SHP77 (cell line): ENCODE measurements around the gene LIPC.

Experiments used
- DNase-seq, 2 experiments: peaks; one replicate each; lab custom pipeline; 2025; lab: John Stamatoyannopoulos, UW

LIPC gene

DNA sequence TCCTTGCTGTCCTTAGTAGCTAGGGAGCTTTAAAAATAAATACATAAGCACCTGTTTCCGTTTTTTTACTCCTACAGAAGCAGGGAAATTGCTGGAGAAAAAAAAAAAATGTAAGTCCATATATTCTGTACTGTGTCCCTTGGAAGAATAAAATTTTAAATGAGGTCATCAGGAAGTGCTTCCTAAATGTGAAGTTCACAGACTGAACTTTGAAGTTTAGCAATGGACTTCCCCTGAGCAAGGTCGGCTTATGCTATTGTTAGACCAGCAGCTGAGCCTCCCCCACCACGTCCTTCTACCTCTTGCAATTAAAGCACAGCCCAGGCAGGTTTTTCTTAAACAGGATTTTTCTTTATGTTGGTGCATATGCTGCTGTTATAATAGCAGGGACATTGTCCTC lies 26.3 kb downstream of the LIPC start:
- DNase-seq, result no peak

DNA sequence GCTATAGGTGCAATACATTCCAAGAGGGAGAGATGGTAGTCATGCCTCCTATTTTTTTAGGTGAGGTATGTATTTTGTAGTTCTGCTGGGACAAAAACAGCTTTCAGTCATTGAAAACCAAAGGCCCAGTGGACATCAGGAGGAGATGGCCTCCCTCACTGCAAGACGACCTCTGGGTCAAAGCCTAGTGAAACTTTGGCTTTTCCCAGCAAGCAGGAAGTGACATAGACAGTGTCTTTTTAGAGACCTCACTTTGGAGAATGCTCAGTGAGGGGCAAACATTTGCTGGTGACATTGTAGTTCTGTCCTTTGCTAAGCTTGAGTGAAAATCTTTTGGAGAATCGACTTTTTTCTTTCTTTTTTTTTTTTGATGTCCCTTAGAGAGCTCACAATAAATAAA lies 27.3 kb downstream of the LIPC start:
- no peak for DNase-seq

DNA sequence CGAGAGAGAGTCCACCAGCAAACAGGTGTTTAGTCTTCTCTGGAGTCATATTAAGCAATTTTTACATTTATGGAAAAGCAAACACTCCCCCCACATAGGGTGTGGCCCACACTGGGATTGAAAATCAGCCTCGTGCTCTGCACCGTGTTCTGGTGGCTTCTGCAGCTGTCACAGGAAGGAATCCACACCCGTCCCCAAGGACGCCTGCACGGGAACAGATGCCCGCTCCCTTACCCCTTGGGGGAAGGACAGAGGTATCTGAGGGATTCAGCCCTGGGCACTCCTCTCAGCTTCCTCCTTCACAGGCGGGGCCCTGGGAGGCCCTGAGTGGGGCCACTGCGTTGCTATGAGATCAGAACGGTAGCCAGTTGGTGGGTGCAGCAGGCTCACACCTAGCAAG lies 27.8 kb downstream of the LIPC start:
- DNase-seq, result no peak

DNA sequence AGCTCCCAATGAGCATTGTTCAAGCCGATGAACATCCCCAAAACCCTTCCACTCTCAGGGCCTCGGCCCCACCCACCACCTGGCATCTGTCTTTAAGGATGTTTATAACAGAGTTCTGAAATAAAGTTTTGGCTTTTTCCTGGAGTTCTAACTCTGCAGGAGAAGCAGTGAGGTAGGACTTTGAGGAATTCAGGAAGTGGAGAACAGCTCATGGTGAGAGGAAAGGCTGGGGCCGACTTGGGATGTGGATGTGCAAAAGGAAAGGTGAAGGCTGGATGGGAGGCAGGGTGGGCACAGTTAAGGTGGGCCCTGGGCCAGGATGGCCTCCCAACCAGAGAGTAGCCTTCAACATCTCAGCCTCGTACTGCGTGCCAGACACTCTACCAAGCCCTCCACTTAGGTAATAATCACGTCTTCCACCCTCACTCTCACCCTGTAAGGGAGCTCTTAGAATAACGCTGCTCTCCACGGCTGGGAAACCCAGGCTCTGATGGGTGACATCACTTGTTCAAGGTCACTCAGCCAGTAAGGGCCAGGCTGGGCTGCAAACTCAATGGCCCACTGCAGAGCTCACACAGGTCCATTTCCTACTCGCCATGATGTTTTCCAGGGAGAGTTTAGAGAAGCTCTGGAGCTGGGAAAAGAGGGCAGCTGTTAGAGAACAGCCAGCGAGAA lies 28.5 kb downstream of the LIPC start:
- no peak for DNase-seq

DNA sequence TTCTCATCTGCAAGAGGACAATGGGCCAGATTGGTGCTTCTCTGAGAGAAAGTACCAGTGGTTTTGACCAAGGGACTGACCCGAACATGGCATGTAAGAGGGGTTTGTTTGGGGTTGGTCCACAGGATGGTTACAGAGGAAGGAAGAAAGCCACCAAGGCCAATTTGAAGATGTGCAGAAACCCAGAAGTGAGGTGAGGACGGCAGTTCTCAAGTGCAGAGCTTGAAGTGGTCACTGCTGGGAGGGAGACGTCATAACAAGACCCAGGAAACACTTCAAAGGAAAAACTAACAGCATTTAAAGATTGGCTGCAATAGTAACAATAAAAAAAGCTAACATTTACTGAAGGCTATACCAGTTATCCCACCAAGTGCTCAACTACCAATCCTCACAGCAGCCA lies 29.1 kb downstream of the LIPC start:
- no peak for DNase-seq

DNA sequence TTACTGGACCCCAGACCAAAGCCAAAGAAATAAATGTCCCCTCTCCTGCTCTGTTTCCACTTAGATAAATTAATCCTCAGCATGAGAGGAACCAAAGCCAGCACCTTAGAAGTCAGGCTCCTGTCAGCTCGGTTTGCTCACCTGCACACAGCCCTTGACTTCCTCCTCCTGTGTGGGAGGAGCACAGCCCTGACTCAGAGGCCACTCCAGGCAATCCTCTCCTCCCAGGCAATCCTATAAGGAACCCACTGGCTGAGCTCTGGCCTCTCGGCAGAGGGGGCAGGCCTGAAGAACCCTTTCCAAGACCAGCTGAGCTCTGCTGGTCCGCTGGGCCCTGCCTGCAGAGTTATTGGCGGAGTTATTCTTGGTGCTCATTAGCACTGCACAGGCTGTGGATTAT lies 30.8 kb downstream of the LIPC start:
- no peak for DNase-seq

DNA sequence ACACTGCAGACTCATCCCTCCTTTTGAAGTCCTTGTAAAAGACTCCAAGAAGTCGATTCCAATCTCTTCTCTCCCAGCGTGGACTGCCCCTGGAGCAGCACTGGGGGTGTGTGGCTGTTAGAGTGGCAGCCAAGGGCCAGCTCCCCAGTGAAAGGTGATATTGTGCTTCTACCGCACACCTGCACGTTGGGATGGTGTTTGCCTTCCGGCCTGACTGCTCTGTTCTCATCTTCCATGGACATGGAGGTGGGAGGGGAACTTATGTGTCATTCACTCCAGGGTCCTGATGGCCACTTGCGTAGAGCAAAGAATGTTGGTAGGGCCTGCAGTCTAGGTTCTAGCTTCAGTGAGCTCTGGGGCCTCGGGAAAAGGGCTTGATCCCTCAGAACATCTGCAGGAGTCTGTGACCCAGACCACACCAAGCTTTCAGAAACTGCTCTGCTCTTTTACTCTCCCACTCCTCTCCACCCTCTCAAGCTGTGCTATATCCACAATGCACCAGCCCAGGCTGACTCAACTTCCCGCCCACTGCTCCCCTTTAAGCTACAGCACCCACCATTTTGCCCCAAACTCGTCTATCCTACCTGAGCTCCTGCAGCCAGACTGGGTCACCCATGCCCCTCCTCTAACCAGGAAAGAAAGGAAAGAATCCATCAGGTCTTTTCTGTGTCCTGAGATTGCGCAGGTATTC lies 31.3 kb downstream of the LIPC start:
- DNase-seq, result no peak

DNA sequence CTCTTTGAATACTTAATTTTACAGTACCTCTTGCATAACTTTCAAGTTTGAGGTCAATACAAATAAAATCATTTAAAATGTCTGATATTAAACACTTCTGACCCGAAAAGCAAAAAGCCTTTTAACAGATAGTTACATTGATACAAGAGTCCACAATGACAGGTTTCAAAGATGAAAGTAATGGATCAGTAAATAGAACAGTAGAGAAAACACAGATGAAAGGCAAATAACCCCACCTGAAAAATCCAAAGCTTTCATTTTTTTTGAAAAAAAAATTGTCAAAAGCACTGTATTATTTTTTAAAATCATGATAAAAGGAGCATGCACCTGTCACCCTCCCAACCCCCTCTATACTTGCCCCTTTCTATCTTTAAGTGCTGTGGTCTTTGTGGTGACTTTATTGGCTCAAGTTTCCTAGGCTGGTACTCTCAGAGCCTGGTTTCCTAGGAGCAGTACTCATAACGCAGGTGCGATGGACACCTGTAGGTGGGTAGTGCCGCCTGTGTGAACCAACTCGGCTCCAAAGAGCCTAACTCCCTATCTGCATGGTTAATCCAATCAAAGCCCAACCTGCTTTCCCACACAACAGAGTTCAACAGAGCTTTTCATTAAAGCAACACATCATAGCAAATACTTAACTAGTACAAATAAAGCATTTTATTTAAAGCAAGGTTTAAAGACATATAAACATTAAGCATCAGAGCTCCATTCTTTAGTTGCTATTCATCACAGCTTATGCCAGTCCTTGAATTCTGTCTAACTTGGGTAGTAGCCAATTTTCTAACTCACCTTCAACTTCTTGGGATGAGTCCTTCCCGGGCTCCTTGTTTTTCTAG lies 32.2 kb downstream of the LIPC start:
- no peak for DNase-seq

DNA sequence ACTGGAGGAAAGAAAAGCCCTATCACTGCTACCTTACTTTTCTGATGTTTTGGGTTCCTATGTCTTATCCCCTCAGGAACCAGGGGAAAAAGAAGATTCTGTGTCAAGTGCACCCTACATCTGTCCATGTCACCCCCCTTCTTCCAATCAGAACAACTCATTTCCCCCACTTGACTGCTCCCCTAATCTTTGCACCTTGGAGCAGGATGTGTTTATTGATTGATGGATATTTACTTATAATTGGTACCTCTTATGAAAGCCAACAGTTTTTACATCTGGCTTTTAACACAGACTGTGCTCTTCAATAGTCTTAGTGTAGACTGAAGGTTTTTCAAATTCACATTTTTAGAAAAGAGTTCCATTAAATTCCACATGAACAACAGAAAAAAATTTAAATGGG lies 33.3 kb downstream of the LIPC start:
- DNase-seq, result no peak

DNA sequence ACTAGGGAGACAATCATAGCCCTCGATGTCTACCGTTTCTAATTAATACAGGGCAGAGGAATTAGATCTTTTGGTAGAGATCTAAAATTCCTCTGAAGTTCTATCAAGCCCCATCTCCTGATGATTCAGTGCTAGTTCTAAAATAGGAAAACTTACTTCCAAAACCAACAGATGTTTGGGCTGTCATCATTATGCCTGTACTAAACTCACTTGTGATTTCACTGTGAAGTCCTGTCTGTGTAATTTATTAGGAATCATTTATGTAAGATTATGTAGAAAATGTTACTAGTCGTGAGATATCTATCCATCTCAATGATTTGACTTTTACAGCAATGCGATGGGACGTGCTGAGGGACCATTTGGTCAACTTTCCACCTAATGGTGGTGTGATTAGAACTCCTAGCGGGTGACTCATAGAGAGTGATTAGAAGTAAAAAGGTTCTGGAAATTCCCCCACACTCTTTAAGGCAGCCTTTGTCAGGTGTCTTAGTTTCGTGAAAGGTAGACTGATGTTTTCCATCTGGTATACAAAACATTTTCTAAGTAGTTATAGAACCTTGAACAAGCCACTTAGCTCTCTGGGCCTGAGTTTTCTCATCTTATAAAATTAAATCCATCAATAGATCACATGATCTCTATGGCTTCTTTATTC lies 34.2 kb downstream of the LIPC start:
- DNase-seq, result no peak

DNA sequence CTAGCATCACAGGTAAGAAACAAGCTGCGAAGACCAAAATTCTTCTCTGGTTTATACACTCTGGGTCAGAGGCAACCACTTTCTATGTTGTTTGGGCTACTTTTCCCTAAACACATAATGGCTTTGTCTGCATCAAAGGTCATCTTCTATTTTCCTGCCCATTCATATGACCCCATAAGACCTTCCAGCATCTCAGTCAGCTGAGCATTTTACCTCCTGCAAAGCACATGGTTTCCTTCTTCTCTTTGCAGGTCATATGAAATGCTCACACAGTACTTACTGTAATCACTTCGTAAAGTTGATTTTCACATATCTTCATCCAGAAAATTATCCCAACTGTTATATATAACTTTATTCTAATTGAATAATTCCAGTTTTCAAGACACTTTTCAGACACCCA lies 34.8 kb downstream of the LIPC start:
- DNase-seq, result no peak

DNA sequence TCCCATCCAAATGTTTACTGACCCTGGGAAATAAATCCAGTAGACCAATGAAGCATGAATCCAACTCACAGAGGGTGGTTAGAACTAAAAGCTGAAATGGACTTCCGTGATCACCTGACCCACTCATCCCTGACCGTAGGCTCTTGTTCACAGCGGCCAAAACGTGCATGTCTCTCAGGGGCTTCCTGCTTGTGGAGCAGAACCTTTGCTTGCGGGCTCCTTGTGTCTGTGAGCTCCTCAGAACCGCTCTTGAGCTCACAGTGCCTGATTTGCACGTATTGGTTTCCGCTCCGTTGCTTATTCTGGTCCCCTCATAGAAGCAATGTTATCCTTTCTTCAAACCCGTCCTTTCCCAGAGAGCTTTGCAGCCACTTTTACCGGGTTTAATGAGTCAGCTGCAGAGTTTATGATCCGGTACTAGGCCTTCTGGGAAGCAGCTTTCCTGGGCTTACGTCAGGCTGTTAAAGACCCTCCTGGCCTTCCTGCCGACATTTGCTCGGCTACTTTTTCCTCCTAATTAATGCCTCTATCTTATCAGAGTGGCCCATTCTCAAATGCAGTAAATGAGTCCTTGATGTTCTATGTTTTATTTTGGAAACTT lies 35.4 kb downstream of the LIPC start:
- peak; percentile 91 to 96 for DNase-seq

DNA sequence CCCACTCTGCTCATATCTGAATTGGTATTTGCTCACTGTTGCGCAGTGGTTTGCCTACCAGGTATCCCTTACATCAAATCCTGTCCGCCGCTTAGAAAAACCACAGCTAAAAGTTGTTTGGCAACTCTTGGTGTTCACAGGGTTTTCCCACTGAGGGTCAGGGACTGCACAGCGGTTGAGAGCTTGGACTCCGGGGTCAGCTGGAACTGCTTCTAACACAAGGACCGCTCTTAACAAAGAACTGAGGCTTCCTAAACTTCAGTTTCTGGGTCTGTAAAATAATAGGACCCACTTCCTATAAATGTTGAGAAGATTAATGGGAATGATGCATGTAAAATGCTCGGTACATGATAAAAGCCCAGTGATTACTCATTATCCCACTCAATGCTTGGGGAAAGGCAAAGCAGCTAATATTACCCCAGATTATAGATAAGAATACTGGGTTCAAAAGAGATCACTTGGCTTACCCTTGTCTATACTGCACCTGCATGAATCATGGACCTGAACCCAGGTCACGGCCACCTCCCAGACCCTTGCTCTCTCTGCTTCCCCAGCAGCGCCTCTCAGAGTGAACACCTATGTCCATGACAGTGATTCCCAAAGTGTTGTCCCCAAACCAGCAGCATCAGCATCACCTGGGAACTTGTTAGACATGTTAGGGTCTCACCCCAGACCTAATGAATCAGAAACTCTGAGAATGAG lies 36.1 kb downstream of the LIPC start:
- peak in 1 of 2 experiments; percentile 50 for DNase-seq

DNA sequence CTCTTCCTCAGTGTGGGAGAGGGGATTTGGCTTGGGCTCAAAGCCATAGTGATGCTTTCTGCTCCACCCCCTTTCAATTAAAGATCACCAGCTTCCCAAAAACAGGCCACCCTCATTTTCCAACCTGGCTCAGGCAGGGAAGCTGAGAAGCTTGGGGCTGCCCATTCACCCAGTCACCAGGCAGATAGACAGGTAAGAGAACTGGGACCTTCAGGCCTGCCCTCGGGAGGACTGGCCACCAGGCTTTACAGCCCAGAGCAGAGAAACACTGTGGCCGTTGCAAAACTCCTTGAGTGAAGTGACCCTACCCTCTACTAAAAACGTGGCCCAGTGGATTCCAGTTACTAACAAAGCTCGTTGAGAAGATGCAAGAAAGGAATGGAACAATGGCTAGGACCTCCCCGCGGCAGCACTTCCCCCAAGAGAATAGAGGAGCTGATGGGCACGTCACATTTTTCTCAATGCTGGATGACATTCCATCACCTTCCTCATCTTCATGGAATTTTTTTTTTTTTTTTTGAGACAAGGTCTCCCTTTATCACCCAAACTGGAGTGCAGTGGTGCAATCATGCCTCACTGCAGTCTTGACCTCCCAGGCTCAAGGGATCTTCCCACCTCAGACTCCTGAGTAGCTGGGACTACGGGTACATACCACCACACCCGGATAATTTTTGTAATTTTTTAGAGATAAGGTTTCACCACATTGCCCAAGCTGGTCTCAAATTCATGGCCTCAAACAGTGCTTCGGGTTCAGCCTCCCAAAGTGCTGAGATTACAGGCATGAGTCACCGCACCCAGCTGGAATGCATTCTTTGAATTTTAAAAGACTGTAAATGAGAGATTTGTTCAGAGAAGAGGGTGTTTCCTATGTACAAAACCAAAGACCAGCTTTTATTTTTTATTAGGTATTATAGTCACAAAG lies 37.9 kb downstream of the LIPC start:
- DNase-seq, result no peak

DNA sequence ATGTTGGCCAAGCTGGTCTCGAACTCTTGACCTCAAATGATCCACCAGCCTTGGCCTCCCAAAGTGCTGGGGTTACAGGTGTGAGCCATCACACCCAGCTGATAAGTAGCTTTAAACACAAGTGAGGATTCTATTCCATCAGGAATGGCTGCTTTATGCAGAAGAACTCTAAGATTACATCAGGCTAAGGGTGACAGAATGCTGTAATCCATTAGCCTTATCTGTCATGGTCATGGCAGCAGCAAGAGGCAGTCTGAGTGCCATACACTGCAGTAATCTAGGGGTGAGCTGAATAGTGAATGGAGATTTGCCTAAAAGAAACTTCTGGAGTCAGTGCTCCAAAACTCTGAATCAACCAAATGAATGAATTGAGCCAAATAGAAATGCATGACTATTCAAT lies 39.6 kb downstream of the LIPC start:
- DNase-seq, result no peak

DNA sequence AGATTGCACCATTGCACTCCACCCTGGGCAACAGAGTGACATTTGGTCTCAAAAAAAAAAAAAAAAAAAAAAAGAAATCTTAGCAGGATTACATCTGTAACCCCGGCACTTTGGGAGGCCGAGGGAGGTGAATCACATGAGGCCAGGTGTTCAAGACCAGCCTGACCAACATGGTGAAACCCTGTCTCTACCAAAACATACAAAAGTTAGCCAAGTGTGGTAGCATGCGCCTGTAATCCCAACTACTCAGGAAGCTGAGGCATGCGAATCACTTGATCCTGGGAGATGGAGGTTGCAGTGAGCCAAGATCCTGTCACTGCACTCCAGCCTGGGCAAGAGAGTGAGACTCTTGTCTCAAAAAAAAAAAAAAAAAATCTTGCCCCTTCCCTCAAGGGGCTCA lies 40.4 kb downstream of the LIPC start:
- DNase-seq, result no peak

DNA sequence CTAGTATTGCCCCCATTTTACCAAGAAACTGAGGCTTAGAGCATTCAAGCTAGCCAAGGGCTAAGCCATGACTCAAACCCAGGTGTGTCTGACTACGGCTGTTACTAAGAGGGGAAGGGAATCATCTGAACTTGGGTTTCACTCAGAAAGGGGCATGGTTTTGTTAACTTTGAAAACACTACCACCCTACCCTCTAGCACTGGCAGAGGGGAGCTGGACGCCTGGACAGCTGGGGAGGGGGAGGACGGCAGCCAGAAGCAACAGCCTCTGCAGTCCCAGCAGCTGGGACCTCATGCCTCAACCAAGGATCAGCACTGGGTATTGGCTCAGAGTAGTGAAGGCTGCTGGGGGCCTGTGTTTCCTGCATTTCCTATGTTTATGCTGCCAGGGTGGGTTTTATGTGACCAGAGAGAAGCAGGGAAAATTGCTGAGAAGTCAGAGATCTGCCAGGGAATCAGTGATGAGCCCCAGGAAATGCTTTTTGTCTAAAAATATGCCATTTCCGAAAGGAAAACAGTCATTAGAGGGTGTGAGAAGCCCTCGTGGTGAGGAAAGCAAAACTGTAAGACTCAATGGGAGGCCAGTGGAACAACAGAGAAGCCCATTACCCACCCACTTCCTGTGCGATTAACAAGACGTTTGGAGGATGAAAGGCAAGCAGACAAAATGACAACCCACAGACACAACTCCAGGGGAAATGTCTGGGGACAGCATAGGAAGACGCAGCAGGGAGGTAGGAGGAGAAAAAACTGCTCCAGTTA lies 41.2 kb downstream of the LIPC start:
- DNase-seq, result no peak

DNA sequence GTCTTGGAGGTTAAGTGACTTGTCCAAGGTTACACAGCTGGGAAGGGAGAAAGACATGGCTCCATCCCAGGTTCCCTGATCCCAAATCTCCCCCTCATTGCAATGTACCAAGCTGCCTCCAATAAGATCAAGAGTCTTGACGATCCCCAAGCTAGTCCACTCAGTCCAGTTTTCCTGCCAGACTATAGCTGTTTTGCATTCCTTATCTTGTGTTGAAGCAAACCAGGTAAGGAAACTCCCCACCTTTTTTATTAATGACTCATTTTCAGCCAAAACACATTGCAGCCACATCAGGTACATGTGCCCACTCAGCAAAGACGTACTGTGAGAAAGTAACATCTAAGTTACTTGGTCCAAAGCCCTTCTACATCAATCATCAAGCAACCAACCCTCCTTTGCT lies 41.9 kb downstream of the LIPC start:
- no peak for DNase-seq

DNA sequence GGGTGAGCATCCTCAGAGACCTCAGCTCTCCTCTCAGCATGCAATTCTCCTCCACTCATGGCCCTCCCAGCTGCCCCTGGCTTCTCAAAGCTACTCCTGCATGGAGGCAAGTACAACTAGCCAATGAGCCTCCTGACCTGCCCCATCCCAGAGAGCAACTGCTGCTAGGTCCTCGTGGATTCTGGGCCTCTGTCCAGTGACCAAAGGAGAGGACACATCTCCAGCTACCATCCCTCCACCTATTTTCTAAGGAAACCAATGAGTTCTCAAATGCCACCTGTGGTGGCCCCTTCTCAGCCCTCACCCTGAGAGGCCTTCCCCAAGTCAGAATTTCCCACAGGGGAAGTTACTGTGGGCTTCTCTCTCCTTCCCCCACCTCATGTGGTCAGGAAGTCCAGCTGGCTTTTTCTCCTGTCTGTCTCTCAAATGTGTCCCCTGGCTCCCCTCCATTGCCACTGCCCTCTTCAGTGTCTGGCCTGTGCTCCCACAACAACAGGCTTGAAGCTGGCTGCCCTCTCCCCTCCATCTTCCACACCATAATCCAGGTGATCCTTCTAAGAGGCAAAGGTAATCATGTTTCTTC lies 43.0 kb downstream of the LIPC start:
- DNase-seq, result no peak
